Testis (tissue), 2 donors: ENCODE data around the gene CR2.

ENCODE experiments used
- POLR2A ChIP-seq: fragments of 450-650 bp; IDR thresholded peaks from one replicate; pipeline ENCODE4 v1.6.1; 2017; ENCODE audit warnings: antibody characterized with exemption, mild to moderate bottlenecking, moderate library complexity
- TF ChIP-seq, protein P1 (sequence below), 3 experiments: fragments of 450-650 bp in 2 of 3; fragments of 200-600 bp in 1 of 3; sonication (generic) in 1 of 3; IDR thresholded peaks; one replicate each; pipeline ENCODE4 v1.5.1; 2016 to 2019; ENCODE audit warnings: antibody characterized with exemption in 3 of 3, mild to moderate bottlenecking in 2 of 3, moderate library complexity in 1 of 3

DNA sequence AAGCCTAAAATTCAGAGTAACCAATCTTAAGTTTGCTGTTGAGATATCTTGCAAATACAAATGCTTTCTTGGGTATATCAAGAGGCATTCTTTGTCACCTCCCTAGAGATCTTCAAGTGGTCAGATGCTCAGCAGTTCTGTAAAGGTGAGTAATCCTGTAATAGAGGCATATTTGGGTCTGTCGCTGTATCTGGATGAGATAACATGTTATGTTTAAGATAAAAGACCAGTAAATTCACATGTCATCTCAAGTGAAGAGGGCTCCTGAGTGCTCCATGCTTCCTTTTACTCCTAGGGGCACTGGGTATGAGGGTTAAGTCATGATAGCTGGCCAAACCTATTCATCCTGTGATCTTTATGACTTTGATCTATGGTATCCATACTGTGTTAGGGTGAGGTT, 7.5 kb downstream of the CR2 start:
- TF ChIP-seq, protein P1, sequence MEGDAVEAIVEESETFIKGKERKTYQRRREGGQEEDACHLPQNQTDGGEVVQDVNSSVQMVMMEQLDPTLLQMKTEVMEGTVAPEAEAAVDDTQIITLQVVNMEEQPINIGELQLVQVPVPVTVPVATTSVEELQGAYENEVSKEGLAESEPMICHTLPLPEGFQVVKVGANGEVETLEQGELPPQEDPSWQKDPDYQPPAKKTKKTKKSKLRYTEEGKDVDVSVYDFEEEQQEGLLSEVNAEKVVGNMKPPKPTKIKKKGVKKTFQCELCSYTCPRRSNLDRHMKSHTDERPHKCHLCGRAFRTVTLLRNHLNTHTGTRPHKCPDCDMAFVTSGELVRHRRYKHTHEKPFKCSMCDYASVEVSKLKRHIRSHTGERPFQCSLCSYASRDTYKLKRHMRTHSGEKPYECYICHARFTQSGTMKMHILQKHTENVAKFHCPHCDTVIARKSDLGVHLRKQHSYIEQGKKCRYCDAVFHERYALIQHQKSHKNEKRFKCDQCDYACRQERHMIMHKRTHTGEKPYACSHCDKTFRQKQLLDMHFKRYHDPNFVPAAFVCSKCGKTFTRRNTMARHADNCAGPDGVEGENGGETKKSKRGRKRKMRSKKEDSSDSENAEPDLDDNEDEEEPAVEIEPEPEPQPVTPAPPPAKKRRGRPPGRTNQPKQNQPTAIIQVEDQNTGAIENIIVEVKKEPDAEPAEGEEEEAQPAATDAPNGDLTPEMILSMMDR (IDR thresholded peaks at IDR 0.05): no peak
- no peak for TF ChIP-seq POLR2A
